K562 (cell line): ENCODE results near the gene ACTL8. TPM values are rescaled to one million over a fixed set of nuclear protein-coding genes. Genes with fewer than 3 reads are reported as not detected.

Experiments used
- ATAC-seq: fragments of 200-7000 bp; cut with Tn5 transposase; 3 replicates; pipeline ENCODE4 v1.9.1; 2020; ENCODE audit warnings: moderate library complexity
- BruUV-seq: library from RNA; stranded (reverse); fragments of 400-500 nt; replicated peaks from 2 replicates; lab custom pipeline; 2021; lab: Mats Ljungman, UMichigan
- CTCF ChIA-PET: fragments of 300-600 bp; formaldehyde crosslinking; extraction: SDS; loops from one replicate; lab custom pipeline; 2021; ENCODE audit warnings: low intra/inter-chr PET ratio; lab: Yijun Ruan, JAX
- POLR2A ChIA-PET: fragments of 300-600, 350-650 bp; sonication (Branson Sonifier 250); formaldehyde crosslinking; extraction: SDS; loops from one replicate; lab custom pipeline; 2021; ENCODE audit warnings: antibody characterized with exemption, inconsistent platforms; lab: Yijun Ruan, JAX
- DNase-seq, 4 experiments: peaks; one replicate each; pipeline versions ENCODE4 v3.0.0 to v3.0.0-alpha.2; 2011 to 2018; ENCODE audit warnings: low spot score in 3 of 4, mixed read lengths in 3 of 4; ENCODE audit errors: extremely low read depth in 1 of 4
- FAIRE-seq: peaks from 2 replicates; lab custom pipeline; 2011; peaks lifted over from hg19 to GRCh38; lab: Jason Lieb, UNC
- H2AFZ ChIP-seq: 2 replicates; pipeline ENCODE4 v1.6.0; 2011; ENCODE audit warnings: low read depth, low read length, control low read depth, inconsistent platforms
- H3K27ac ChIP-seq: fragments of 200-600 bp; 3 replicates; pipeline ENCODE4 v1.8.0; 2011; ENCODE audit warnings: low read depth, mild to moderate bottlenecking, control low read depth, inconsistent platforms, low read length, moderate library complexity, mixed read lengths; ENCODE audit errors: extremely low read depth
- H3K27me3 ChIP-seq, 2 experiments: fragments of 300-600 bp in 1 of 2; 2 replicates in 1 of 2; 3 replicates in 1 of 2; pipeline versions ENCODE4 v1.6.0 to v1.8.0; 2011; ENCODE audit warnings: inconsistent platforms in 2 of 2, low read length in 2 of 2, mild to moderate bottlenecking in 1 of 2, mixed read lengths in 1 of 2, moderate library complexity in 1 of 2; ENCODE audit not compliant: control insufficient read depth in 2 of 2, insufficient read depth in 2 of 2
- H3K36me3 ChIP-seq: fragments of 300-600 bp; 3 replicates; pipeline ENCODE4 v1.8.0; 2011; ENCODE audit warnings: mild to moderate bottlenecking, low read length, inconsistent platforms; ENCODE audit not compliant: control insufficient read depth, insufficient read depth
- H3K4me1 ChIP-seq, 2 experiments: fragments of 200-600 bp in 1 of 2; replicated peaks in 1 of 2; 2 replicates in 1 of 2; 3 replicates in 1 of 2; pipeline versions ENCODE4 v1.5.1 to v1.8.0; 2011; ENCODE audit warnings: inconsistent platforms in 2 of 2, low read length in 2 of 2, mild to moderate bottlenecking in 1 of 2, mixed read lengths in 1 of 2, moderate library complexity in 1 of 2; ENCODE audit not compliant: control insufficient read depth in 2 of 2, insufficient read depth in 2 of 2
- H3K4me2 ChIP-seq: 2 replicates; pipeline ENCODE4 v1.6.1; 2011; ENCODE audit warnings: low read length, control low read depth, inconsistent platforms, mixed read lengths; ENCODE audit not compliant: insufficient read depth
- H3K4me3 ChIP-seq: fragments of 200-600 bp; sonication (generic), shearing (Covaris generic); 2 replicates; pipeline ENCODE4 v1.5.1; 2016; ENCODE audit warnings: control low read depth, inconsistent platforms
- H3K79me2 ChIP-seq: fragments of 200-600 bp; 3 replicates; pipeline ENCODE4 v1.8.0; 2011; ENCODE audit warnings: low read length, inconsistent platforms; ENCODE audit not compliant: control insufficient read depth, insufficient read depth
- H3K9ac ChIP-seq, 2 experiments: 2 replicates each; pipeline versions ENCODE4 v1.6.0 to v1.6.1; 2011; ENCODE audit warnings: low read depth in 2 of 2, low read length in 2 of 2, control low read depth in 1 of 2, inconsistent platforms in 1 of 2, mild to moderate bottlenecking in 1 of 2, mixed read lengths in 1 of 2; ENCODE audit not compliant: insufficient read depth in 1 of 2
- H3K9me1 ChIP-seq: one replicate; pipeline ENCODE4 v1.6.0; 2011; ENCODE audit warnings: inconsistent platforms, mild to moderate bottlenecking, low read length, moderate library complexity; ENCODE audit not compliant: control insufficient read depth, insufficient read depth
- H3K9me3 ChIP-seq: replicated peaks from 2 replicates; pipeline ENCODE4 v1.5.1; 2011; ENCODE audit warnings: low read depth, low read length, inconsistent platforms; ENCODE audit not compliant: control insufficient read depth, insufficient read depth
- H4K20me1 ChIP-seq: replicated peaks from 2 replicates; pipeline ENCODE4 v1.6.1; 2011; ENCODE audit warnings: low read length, inconsistent platforms, mixed read lengths; ENCODE audit not compliant: control insufficient read depth, insufficient read depth
- HDGF ChIP-seq: fragments of 450-650 bp; IDR thresholded peaks from 2 replicates; pipeline ENCODE4 v1.6.1; 2016
- POLR3G ChIP-seq: IDR thresholded peaks from 2 replicates; pipeline ENCODE4 v1.6.1; 2011; ENCODE audit not compliant: insufficient read length, insufficient replicate concordance; ENCODE audit errors: extremely low read depth
- RBM34 ChIP-seq: fragments of 200-400 bp; formaldehyde crosslinking; IDR thresholded peaks from 2 replicates; pipeline ENCODE4 v1.6.1; 2018; ENCODE audit warnings: low read length, borderline replicate concordance; ENCODE audit not compliant: insufficient read depth
- SMARCB1 ChIP-seq: IDR thresholded peaks from 2 replicates; pipeline ENCODE4 v1.6.1; 2011; ENCODE audit warnings: improper control_type of control experiment, low read depth; ENCODE audit not compliant: insufficient read length
- SMARCE1 ChIP-seq: fragments of 450-650 bp; IDR thresholded peaks from 2 replicates; pipeline ENCODE4 v1.7.1; 2016; ENCODE audit warnings: mild to moderate bottlenecking
- WHSC1 ChIP-seq: IDR thresholded peaks from one replicate; pipeline ENCODE4 v1.6.1; 2012; ENCODE audit warnings: low read length, control low read depth, inconsistent platforms
- WGBS: fragments of 100-300 bp; shearing (Covaris generic); methylation state at CpG from one replicate; pipeline ENCODE4 v1.1.6; 2016; ENCODE audit warnings: low coverage, mixed read lengths; ENCODE audit not compliant: insufficient coverage; ENCODE audit errors: missing lambda C conversion rate; 5-methylcytosine and 5-hydroxymethylcytosine counted together
- in situ Hi-C: fragments of 300-500 bp; cut with MboI; formaldehyde crosslinking; loops from 4 replicates; pipeline ENCODE4 v1.15.0; 2018; ENCODE audit warnings: inconsistent platforms, mixed read lengths
- intact Hi-C: fragments of 100-400 bp; cut with micrococcal nuclease; formaldehyde crosslinking; loops from 2 replicates; pipeline ENCODE4 v1.14.2; 2022
- polyA plus RNA-seq, 8 experiments: library from polyadenylated mRNA; depleted of rRNA in 4 of 8; stranded (reverse) in 5 of 8; unstranded in 3 of 8; fragments of >200 nt; fragmentation: Nextera tagmentation in 2 of 8; fragmentation: Illumina TruSeq in 1 of 8; extraction: Ambion mirVana in 2 of 8; extraction: Trizol in 1 of 8; gene quantifications; 2 replicates each; pipeline versions ENCODE4 v1.2.1 to v1.2.3, GENCODE V29; 2011 to 2014; ENCODE audit warnings: inconsistent platforms in 1 of 8, missing spikeins in 1 of 8
- total RNA-seq, 7 experiments: library from RNA; depleted of rRNA in 6 of 7; stranded (reverse); fragments of >200 nt in 6 of 7; fragmentation: Illumina TruSeq in 2 of 7; extraction: Trizol in 2 of 7; gene quantifications; 2 replicates each; pipeline versions ENCODE4 v1.2.1 to v1.2.3, GENCODE V29; 2011 to 2021; ENCODE audit warnings: low replicate concordance in 1 of 7
- TF ChIP-seq, protein P1 (sequence below): fragments of 450-650 bp; IDR thresholded peaks from 2 replicates; pipeline ENCODE4 v1.6.1; 2016; ENCODE audit warnings: borderline replicate concordance
- TF ChIP-seq, protein P2 (sequence below): sonication (generic); formaldehyde crosslinking; IDR thresholded peaks from 2 replicates; pipeline ENCODE4 v1.8.1; 2023; ENCODE audit warnings: missing genetic modification reagents, mild to moderate bottlenecking, borderline replicate concordance
- TF ChIP-seq, protein P3 (sequence below): fragments of 450-650 bp; formaldehyde crosslinking; IDR thresholded peaks from 2 replicates; pipeline ENCODE4 v1.4.0; 2020; ENCODE audit warnings: mild to moderate bottlenecking, moderate library complexity
- TF ChIP-seq, protein P4 (sequence below): fragments of 150-350 bp; IDR thresholded peaks from 2 replicates; pipeline ENCODE4 v1.6.1; 2014; ENCODE audit warnings: low read depth, mild to moderate bottlenecking, low read length, borderline replicate concordance

ACTL8 gene
- total and polyA plus RNA-seq, 9 of the 15 experiments (the other 6 are each of a cell fraction or from before 2014, with no cell fraction given): 0.30 to 3.3 (median 1.6) TPM

DNA sequence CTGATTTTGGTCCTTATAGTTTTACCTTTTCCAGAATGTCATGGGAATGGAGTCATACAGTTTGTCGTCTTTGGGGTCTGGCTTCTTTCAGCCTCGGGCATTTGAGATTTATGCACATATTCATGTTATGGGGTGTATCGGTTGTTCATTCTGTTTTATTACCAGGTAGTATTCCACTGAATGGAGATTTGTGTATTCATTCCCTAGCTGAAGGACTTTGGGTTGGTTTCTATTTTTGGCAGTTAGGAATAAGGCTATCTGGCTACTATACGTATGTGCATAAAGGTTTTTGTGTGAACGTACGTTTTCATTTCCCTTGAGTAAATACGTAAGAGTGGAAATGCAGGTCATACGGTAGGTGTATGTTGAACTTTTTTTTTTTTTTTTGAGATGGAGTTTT lies 65.1 kb downstream of the ACTL8 start:
- no peak overlapping the region for H2AFZ ChIP-seq
- H3K36me3 ChIP-seq: no peaks in the 10 kb centered on the region
- no TSS peak for BruUV-seq
- no peak for DNase-seq
- peaks cover 8% of the 10 kb centered on the region; the same call in 1 of the 2 replicates for H4K20me1 ChIP-seq
- TF ChIP-seq, protein P1, sequence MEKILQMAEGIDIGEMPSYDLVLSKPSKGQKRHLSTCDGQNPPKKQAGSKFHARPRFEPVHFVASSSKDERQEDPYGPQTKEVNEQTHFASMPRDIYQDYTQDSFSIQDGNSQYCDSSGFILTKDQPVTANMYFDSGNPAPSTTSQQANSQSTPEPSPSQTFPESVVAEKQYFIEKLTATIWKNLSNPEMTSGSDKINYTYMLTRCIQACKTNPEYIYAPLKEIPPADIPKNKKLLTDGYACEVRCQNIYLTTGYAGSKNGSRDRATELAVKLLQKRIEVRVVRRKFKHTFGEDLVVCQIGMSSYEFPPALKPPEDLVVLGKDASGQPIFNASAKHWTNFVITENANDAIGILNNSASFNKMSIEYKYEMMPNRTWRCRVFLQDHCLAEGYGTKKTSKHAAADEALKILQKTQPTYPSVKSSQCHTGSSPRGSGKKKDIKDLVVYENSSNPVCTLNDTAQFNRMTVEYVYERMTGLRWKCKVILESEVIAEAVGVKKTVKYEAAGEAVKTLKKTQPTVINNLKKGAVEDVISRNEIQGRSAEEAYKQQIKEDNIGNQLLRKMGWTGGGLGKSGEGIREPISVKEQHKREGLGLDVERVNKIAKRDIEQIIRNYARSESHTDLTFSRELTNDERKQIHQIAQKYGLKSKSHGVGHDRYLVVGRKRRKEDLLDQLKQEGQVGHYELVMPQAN: no peak
- TF ChIP-seq, protein P2, sequence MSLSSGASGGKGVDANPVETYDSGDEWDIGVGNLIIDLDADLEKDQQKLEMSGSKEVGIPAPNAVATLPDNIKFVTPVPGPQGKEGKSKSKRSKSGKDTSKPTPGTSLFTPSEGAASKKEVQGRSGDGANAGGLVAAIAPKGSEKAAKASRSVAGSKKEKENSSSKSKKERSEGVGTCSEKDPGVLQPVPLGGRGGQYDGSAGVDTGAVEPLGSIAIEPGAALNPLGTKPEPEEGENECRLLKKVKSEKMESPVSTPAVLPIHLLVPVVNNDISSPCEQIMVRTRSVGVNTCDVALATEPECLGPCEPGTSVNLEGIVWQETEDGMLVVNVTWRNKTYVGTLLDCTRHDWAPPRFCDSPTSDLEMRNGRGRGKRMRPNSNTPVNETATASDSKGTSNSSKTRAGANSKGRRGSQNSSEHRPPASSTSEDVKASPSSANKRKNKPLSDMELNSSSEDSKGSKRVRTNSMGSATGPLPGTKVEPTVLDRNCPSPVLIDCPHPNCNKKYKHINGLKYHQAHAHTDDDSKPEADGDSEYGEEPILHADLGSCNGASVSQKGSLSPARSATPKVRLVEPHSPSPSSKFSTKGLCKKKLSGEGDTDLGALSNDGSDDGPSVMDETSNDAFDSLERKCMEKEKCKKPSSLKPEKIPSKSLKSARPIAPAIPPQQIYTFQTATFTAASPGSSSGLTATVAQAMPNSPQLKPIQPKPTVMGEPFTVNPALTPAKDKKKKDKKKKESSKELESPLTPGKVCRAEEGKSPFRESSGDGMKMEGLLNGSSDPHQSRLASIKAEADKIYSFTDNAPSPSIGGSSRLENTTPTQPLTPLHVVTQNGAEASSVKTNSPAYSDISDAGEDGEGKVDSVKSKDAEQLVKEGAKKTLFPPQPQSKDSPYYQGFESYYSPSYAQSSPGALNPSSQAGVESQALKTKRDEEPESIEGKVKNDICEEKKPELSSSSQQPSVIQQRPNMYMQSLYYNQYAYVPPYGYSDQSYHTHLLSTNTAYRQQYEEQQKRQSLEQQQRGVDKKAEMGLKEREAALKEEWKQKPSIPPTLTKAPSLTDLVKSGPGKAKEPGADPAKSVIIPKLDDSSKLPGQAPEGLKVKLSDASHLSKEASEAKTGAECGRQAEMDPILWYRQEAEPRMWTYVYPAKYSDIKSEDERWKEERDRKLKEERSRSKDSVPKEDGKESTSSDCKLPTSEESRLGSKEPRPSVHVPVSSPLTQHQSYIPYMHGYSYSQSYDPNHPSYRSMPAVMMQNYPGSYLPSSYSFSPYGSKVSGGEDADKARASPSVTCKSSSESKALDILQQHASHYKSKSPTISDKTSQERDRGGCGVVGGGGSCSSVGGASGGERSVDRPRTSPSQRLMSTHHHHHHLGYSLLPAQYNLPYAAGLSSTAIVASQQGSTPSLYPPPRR (CRISPR knock-in tag): no peak
- TF ChIP-seq POLR3G (no peak), SMARCE1 (no peak), HDGF (no peak), SMARCB1 (no peak), WHSC1 (no peak), RBM34 (no peak)
- TF ChIP-seq, protein P3, sequence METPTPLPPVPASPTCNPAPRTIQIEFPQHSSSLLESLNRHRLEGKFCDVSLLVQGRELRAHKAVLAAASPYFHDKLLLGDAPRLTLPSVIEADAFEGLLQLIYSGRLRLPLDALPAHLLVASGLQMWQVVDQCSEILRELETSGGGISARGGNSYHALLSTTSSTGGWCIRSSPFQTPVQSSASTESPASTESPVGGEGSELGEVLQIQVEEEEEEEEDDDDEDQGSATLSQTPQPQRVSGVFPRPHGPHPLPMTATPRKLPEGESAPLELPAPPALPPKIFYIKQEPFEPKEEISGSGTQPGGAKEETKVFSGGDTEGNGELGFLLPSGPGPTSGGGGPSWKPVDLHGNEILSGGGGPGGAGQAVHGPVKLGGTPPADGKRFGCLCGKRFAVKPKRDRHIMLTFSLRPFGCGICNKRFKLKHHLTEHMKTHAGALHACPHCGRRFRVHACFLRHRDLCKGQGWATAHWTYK (CRISPR knock-in tag): no peak
- TF ChIP-seq, protein P4, sequence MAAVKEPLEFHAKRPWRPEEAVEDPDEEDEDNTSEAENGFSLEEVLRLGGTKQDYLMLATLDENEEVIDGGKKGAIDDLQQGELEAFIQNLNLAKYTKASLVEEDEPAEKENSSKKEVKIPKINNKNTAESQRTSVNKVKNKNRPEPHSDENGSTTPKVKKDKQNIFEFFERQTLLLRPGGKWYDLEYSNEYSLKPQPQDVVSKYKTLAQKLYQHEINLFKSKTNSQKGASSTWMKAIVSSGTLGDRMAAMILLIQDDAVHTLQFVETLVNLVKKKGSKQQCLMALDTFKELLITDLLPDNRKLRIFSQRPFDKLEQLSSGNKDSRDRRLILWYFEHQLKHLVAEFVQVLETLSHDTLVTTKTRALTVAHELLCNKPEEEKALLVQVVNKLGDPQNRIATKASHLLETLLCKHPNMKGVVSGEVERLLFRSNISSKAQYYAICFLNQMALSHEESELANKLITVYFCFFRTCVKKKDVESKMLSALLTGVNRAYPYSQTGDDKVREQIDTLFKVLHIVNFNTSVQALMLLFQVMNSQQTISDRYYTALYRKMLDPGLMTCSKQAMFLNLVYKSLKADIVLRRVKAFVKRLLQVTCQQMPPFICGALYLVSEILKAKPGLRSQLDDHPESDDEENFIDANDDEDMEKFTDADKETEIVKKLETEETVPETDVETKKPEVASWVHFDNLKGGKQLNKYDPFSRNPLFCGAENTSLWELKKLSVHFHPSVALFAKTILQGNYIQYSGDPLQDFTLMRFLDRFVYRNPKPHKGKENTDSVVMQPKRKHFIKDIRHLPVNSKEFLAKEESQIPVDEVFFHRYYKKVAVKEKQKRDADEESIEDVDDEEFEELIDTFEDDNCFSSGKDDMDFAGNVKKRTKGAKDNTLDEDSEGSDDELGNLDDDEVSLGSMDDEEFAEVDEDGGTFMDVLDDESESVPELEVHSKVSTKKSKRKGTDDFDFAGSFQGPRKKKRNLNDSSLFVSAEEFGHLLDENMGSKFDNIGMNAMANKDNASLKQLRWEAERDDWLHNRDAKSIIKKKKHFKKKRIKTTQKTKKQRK: no peak
- ChIA-PET CTCF (no interaction called here), POLR2A (interaction anchor here (0.6 kb wide), 1 partner anchor 253 kb away, joined by 5 read pairs; no protein-coding TSS in a partner anchor)
- no peak overlapping the region for H3K4me2 ChIP-seq
- H3K4me1 ChIP-seq: no peaks in the 10 kb centered on the region
- WGBS: 0% methylated on average over 8 of the region's 8 CpGs
- no peaks in the 10 kb centered on the region for H3K9me1 ChIP-seq
- no peak overlapping the region for H3K9ac ChIP-seq
- intact Hi-C loops (no loop called here), in situ Hi-C loops (loop anchor here (10.0 kb wide), 1 partner anchor 155 kb away; no protein-coding TSS in a partner anchor)
- peaks cover 14 to 20% of the 10 kb centered on the region in 2 experiments for H3K27me3 ChIP-seq
- H3K4me3 ChIP-seq: no peak overlapping the region
- ATAC-seq: no peak
- H3K27ac ChIP-seq: no peak overlapping the region
- H3K9me3 ChIP-seq: no peaks in the 10 kb centered on the region
- H3K79me2 ChIP-seq: no peaks in the 10 kb centered on the region
- FAIRE-seq: no peak
